AG09319 (cell line): ENCODE measurements around the gene HTR3D.

Experiments
- DNase-seq: peaks from one replicate; pipeline ENCODE4 v3.0.0-alpha.2; 2010; ENCODE audit warnings: low read depth; ENCODE audit errors: extremely low read depth
- TF ChIP-seq, protein P1 (sequence below): IDR thresholded peaks from 2 replicates; pipeline ENCODE4 v1.5.1; 2011; ENCODE audit warnings: low read depth, mild to moderate bottlenecking, inconsistent platforms, low read length, moderate library complexity

The HTR3D gene, protein sequence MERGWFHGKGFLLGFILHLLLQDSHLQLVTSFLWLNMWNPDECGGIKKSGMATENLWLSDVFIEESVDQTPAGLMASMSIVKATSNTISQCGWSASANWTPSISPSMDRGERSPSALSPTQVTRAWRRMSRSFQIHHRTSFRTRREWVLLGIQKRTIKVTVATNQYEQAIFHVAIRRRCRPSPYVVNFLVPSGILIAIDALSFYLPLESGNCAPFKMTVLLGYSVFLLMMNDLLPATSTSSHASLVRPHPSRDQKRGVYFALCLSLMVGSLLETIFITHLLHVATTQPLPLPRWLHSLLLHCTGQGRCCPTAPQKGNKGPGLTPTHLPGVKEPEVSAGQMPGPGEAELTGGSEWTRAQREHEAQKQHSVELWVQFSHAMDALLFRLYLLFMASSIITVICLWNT

GRCh38 chr3:184031187-184031792 lies at the start of gene HTR3D:
Gene HTR3D, plus strand, starts transcription at chr3:184031742. Its CDS starts 0 bp downstream, at chr3:184031742.
- DNase-seq: no peak

GRCh38 chr3:183981990-183982644 lies 49.4 kb upstream of the HTR3D start:
- DNase-seq: no peak
- TF ChIP-seq, protein P1, sequence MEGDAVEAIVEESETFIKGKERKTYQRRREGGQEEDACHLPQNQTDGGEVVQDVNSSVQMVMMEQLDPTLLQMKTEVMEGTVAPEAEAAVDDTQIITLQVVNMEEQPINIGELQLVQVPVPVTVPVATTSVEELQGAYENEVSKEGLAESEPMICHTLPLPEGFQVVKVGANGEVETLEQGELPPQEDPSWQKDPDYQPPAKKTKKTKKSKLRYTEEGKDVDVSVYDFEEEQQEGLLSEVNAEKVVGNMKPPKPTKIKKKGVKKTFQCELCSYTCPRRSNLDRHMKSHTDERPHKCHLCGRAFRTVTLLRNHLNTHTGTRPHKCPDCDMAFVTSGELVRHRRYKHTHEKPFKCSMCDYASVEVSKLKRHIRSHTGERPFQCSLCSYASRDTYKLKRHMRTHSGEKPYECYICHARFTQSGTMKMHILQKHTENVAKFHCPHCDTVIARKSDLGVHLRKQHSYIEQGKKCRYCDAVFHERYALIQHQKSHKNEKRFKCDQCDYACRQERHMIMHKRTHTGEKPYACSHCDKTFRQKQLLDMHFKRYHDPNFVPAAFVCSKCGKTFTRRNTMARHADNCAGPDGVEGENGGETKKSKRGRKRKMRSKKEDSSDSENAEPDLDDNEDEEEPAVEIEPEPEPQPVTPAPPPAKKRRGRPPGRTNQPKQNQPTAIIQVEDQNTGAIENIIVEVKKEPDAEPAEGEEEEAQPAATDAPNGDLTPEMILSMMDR: no peak

More at GRCh38 chr3:184031187-184031792, at the start of gene HTR3D:
- TF ChIP-seq, protein P1: no peak

DNA sequence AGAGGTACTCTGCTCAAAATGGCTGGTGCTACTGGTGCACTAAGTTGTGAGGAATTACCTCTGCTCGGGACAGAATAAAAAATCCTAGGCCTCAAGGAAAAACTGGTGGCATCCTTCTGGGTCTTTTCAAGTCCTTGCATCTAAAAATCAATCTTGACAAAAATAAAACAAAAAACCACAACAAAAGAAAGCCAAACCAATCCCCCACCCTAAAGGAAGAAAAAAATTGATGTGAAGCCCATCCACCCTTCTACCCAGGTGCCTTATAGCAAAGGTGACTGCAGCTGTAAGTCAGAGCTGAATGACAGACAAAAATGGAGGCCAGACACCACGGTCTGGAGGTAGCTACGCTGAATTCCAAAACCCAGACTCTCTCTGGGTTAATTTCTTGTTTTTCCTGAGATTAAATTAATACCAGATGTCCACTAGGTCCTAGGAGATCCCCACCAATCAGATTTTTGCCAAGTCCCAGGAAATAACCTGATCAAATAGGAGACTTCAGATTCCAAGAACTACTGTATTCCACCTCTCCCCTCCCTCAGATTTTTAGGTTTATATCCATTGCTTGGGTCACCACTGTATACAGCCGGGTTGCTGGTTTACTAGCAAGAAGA lies 47.3 kb upstream of the HTR3D start:
- DNase-seq: no peak
- TF ChIP-seq, protein P1: no peak

- DNase-seq: no peak
- TF ChIP-seq, protein P1: no peak
Measured at GRCh38 chr3:183984749-183985729, 46.5 kb upstream of the HTR3D start.

DNA sequence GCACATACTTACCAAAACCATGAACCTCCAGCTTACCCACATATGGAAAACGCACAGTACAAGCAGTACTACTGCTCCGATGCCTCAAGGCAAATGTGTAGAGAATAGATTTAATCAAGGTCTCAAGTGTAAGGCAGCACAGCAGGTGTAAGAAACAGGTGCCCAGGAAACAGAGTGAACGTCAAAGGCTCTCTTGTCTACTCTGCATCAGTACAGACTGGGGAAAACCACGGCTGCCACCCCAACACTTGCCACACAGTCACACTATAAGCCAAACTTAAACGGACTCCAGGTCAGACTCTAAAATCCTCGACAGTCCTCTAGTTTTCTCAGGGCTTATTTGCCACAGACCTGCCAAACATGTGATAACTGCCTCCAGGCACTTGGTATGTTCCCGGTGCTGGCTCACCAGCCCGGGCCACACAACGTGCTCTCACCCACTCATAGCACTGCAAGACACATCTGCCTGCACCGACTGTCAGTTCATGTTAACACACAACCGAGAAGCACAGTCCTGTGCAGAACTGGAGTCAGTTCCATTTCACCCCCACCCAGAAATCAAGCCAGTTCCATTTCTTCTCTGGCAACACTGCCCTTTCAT lies 44.4 kb upstream of the HTR3D start:
- TF ChIP-seq, protein P1: no peak

GRCh38 chr3:183988216-183988790 lies 43.2 kb upstream of the HTR3D start:
- DNase-seq: no peak
- TF ChIP-seq, protein P1: no peak

More for the DNA sequence above, 44.4 kb upstream of the HTR3D start:
- no peak for DNase-seq
